Measurements from ENCODE around the gene MTRR.

MTRR gene

DNA sequence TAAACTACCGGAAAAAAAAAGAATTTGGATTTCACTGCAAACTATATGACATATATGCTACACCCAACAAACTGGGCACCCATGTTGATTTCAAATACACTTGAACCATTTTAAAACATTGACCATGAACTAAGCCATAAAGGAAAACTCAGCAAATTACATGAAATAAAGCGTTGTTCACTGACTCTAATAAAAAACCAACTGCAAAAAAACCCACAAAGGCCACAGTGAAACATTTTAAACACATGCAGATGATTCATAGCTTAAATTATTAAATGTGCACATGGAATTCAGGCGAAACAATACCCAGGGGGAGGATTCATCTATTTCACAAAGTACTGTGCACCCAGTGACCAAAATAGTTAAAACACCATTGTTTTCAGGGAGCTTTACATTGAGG lies 33.3 kb downstream of the MTRR start:
- TF ChIP-seq TARDBP (IDR thresholded peaks at IDR 0.05) (no peak), FOXM1 (IDR thresholded peaks at IDR 0.05; ENCODE audit: borderline replicate concordance) (no peak), CTBP1 (IDR thresholded peaks at IDR 0.05; ENCODE audit: borderline replicate concordance) (no peak), L3MBTL2 (conservative IDR thresholded peaks at IDR 0.05) (no peak), NFRKB (IDR thresholded peaks at IDR 0.05) (no peak), SP1 (IDR thresholded peaks at IDR 0.05) (no peak), SUZ12 (IDR thresholded peaks at IDR 0.05) (no peak), LEF1 (IDR thresholded peaks at IDR 0.05; ENCODE audit: borderline replicate concordance) (no peak), ELF4 (IDR thresholded peaks at IDR 0.05) (no peak), FOXK2 (IDR thresholded peaks at IDR 0.05) (no peak), FOXA1 (IDR thresholded peaks at IDR 0.05) (no peak), HDGF (IDR thresholded peaks at IDR 0.05; ENCODE audit: borderline replicate concordance) (no peak), BHLHE40 (IDR thresholded peaks at IDR 0.05; ENCODE audit: borderline replicate concordance) (no peak)
- TF ChIP-seq, protein P1, sequence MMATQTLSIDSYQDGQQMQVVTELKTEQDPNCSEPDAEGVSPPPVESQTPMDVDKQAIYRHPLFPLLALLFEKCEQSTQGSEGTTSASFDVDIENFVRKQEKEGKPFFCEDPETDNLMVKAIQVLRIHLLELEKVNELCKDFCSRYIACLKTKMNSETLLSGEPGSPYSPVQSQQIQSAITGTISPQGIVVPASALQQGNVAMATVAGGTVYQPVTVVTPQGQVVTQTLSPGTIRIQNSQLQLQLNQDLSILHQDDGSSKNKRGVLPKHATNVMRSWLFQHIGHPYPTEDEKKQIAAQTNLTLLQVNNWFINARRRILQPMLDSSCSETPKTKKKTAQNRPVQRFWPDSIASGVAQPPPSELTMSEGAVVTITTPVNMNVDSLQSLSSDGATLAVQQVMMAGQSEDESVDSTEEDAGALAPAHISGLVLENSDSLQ (IDR thresholded peaks at IDR 0.05) = no peak
- POLR2A ChIA-PET = interaction anchor here (0.9 kb wide), 1 partner anchor 33 kb away, joined by 4 read pairs; the partner anchor contains the start of genes FASTKD3 and MTRR
- CTCF ChIA-PET = interaction anchor here (0.6 kb wide), 1 partner anchor 26 kb away, joined by 3 read pairs; no protein-coding TSS in a partner anchor
- no peak for DNase-seq (ENCODE audit: extremely low spot score)

DNA sequence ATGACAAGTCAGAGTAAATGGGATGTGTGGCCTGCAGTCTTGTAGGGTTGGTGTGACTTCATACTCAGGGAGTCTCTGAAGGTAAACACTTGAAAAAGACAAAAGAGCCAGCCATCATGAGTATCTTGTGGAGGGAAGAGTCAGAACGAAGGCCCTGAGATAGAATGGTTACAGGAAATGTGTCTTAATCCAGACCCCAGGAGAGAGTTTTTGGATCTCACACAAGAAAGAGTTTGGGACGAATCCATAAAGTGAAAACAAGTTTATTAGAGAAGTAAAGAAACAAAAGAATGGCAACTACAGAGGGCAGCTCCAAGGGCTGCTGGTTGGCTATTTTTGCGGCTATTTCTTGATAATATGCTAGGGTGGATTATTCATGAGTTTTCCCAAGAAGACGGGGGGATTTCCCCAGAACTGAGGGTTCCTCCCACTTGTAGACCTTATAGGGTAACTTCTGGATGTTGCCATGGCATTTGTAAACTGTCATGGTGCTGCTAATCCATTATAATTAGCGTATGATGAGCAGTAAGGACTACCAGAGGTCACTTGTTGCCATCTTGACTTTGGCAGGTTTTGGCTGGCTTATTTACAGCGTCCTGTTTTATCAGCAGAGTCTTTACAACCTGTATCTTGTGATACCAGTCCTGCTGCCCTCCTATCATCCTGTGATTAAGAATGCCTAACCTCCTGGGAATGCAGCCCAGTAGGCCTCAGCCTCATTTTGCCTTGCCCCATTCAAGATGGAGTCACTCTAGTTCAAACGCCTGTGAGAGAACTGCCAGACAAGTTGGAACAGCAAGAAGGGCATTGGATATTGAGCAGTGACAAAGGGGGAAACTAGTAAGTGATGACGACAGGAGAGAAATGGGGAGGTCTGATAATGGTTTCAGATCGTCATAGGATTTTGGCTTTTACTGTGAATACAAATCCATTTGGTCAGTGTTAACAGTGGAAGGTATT lies 34.0 kb downstream of the MTRR start:
- ChIA-PET POLR2A (interaction anchor here (0.9 kb wide), 1 partner anchor 34 kb away, joined by 4 read pairs; the partner anchor contains the start of genes FASTKD3 and MTRR), CTCF (no interaction called here)
- no peak for DNase-seq (ENCODE audit: extremely low spot score)
- TF ChIP-seq LEF1 (IDR thresholded peaks at IDR 0.05; ENCODE audit: borderline replicate concordance) (no peak), ZNF384 (IDR thresholded peaks at IDR 0.05) (no peak), BHLHE40 (IDR thresholded peaks at IDR 0.05; ENCODE audit: borderline replicate concordance) (no peak), TARDBP (IDR thresholded peaks at IDR 0.05) (no peak), ELF4 (IDR thresholded peaks at IDR 0.05) (no peak), FOXA1 (IDR thresholded peaks at IDR 0.05) (no peak), FOXM1 (IDR thresholded peaks at IDR 0.05; ENCODE audit: borderline replicate concordance) (no peak), SP1 (IDR thresholded peaks at IDR 0.05) (no peak)
- TF ChIP-seq, protein P1 (IDR thresholded peaks at IDR 0.05) = no peak

DNA sequence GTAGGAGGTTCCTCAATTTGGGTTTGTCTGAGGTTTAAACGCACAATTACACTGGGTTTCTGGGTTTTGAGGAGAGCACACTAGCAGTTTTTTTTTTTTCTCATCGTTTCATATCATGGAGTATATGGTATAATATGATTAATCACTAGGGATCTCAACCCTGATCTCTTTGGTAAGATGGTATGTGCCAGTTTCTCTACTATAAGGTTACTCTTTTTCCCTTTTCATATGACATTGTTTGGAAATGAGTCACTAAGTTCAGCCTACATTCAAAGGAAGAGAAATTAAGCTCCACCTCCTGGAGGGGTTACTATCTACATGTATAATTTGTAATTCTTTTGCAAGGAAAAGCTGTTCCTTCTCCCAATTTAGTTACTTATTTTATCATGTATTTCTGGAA lies 35.2 kb downstream of the MTRR start:
- no peak for DNase-seq (ENCODE audit: extremely low spot score)
- ChIA-PET POLR2A (no interaction called here), CTCF (no interaction called here)
- TF ChIP-seq, protein P1 (IDR thresholded peaks at IDR 0.05) = no peak
- no peak for TF ChIP-seq TARDBP (IDR thresholded peaks at IDR 0.05)
- no peak for TF ChIP-seq SUZ12 (IDR thresholded peaks at IDR 0.05)

DNA sequence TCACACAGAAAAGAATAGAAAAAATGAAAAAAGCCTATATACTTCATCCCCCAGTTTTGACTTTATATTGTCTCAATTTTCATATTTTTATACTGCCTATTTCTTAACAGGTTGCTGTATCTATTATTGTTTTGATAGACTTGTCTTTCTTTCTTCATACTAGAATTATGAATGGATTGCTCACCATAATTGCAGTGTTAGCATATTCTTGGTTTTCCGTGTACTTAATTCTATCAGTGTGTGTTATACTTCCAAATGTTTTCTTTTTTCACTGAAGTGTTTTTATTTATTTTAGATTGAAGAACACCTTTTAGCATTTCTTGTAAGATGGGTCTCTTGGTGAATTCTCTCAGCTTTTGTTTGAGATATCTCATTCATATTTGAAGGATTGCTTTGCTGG lies 38.7 kb downstream of the MTRR start:
- ChIA-PET POLR2A (no interaction called here), CTCF (no interaction called here)
- no peak for DNase-seq (ENCODE audit: extremely low spot score)
- TF ChIP-seq SP1 (IDR thresholded peaks at IDR 0.05) (no peak), NFRKB (IDR thresholded peaks at IDR 0.05) (no peak)

DNA sequence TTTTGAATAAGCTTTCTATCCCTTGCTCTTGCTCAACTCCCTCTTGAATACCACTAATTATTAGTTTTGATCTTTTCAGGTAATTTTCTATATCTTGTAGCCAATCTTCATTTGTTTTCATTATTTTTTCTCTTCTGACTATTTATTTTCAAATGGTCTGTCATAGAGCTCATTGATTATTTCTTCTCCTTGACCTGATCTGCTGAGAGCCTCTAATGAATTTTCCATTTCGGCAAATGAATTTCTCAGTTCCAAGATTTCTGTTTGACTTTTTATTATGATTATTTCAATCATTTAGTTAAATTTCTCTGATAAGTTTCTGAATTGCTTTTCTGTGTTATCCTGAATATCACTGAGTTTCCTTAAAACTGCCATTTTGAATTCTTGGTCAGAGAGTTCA lies 39.4 kb downstream of the MTRR start:
- CTCF ChIA-PET = no interaction called here
- TF ChIP-seq ARNT (IDR thresholded peaks at IDR 0.05) (no peak), SUZ12 (IDR thresholded peaks at IDR 0.05) (no peak), BHLHE40 (IDR thresholded peaks at IDR 0.05; ENCODE audit: borderline replicate concordance) (no peak), HDGF (IDR thresholded peaks at IDR 0.05; ENCODE audit: borderline replicate concordance) (no peak), TARDBP (IDR thresholded peaks at IDR 0.05) (no peak), FOXK2 (IDR thresholded peaks at IDR 0.05) (no peak), CTBP1 (IDR thresholded peaks at IDR 0.05; ENCODE audit: borderline replicate concordance) (no peak), FOXA1 (IDR thresholded peaks at IDR 0.05) (no peak), NFRKB (IDR thresholded peaks at IDR 0.05) (no peak), L3MBTL2 (conservative IDR thresholded peaks at IDR 0.05) (no peak), FOXM1 (IDR thresholded peaks at IDR 0.05; ENCODE audit: borderline replicate concordance) (no peak), LEF1 (IDR thresholded peaks at IDR 0.05; ENCODE audit: borderline replicate concordance) (no peak), ELF4 (IDR thresholded peaks at IDR 0.05) (no peak), SP1 (IDR thresholded peaks at IDR 0.05) (no peak), ZNF384 (IDR thresholded peaks at IDR 0.05) (no peak)
- TF ChIP-seq, protein P1 (IDR thresholded peaks at IDR 0.05) = no peak
- POLR2A ChIA-PET = no interaction called here
- DNase-seq (ENCODE audit: extremely low spot score) = no peak

Measured in HEK293T (cell line).